HG03571 (cell line): ENCODE measurements around the gene TULP3.

ENCODE experiments used
- ATAC-seq: cut with Tn5 transposase; IDR thresholded peaks from one replicate; pipeline ENCODE4 v1.9.1; 2021; ENCODE audit not compliant: unreplicated experiment

Gene TULP3

DNA sequence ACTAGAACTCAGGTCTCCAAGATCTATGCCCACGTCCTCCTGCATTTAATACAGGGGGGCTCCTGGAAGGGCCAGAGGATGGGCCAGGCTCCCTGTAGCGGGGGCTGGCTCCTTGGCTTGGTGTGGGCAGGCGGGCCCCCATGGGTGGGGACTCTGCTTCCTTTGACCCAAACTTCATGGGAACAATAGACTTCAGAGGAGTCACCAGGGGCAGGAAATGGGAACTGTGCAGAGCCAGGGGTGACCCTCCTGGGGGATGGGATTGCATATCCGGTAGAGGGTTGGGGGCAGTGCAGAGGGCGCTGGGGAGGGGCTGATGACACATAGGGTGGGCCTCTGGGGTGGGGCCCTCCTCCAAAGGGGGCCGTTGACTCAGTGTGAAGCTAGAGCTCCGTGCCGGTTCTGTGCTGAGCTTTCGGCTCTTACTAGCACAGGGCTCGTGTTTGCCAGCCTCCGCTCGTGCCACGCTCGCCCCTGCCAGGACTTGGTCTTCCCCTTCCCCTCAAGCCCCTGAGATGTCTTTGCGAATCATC is 73.1 kb downstream of the TULP3 start:
- no peak for ATAC-seq

DNA sequence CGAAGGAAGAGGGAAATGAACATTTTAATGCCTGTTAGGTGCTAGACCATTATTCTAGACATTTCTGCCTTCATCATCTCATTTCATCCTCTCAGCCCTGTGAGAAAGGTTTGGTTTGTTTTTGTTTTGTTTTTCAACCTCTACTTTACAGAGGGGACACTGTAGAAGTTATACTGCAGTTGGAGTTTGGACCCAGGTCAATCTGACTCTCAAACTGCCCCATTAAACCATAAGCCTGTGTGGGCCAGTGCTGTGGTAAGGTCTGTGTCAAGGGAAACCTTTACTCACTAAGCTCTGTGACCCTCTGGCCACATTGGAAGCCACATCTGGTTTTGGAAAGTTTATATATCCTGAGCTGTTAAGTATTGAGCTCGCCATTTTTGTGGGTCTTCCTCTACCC is 77.0 kb downstream of the TULP3 start:
- no peak for ATAC-seq

DNA sequence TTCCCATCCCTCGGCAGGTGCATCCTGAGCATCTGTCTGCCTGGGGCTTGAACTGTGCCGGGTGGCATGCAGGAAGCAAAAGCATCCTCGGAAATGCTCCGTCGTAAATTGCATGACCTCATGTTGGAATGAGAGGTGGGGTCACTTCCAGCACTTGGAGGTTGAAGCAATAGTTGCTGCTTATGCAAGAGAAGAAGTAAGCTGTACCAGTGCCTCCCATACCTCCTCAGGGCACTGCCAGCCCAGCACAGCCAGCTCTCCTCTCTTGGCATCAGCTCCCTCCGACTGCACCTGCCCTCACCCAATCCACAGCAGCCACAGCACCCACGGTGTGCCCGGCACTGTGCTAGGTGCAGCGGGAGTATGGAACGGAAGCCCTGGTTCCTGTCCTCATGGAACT is 80.1 kb downstream of the TULP3 start:
- no peak for ATAC-seq

DNA sequence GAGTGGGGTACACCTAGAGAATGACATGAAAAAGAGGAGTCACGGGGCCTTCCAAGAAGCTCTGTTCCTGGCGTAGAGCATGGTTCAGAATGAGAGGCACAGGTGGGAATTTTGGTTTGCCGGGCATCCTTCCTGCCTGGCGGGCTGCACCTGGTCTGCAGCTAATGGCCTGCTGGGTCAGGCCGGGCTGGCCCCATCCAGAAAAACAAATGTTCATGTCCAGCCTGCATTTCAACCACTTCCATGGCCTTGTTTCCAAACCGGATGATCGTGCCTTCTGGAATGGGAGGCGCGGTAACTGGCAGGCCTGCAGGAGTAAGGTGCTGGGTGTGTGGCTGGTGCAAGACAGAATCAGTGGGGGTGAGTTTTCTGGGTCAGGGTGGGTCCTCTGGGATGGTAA is 82.9 kb downstream of the TULP3 start:
- ATAC-seq = no peak

DNA sequence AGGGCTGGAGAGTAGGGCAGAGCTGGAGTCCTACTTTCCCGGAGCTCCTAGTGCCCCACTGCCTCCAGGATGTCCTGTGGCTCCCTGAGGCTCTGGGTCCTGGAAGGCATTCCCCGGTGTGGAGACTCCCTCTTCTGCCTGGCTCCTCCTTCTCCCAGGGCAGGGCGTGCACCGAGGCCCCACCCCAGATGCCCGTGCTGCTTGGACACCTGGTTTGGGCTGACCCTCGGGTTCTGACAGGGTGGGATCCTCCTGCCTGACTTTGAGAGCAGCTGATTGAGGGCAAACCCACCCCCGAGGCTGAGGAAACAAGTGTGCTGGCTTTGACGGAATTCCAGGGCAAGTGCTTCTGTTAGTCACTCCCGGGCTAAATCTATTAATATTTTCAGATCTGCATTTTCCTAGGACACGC is 83.9 kb downstream of the TULP3 start:
- no peak for ATAC-seq

DNA sequence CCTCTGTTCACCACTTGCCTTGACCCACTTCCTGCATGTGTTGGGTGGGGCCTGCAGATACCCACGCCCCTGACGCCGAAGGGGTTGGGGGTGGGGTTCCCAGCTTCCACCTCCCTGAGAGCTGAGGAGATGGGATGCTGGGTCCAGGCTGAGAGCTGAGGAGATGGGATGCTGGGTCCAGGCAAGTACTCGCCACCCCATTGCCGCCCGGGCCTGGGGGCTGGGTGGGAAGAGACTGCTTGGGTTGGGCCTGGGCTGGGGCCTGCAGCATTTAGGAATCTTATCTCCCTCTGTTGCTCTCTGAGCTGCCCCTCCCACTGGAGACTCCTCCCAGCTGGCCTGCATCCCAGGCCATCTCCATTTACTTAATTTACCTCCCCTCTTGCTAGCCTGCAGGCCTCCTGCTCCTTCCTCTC is 85.9 kb downstream of the TULP3 start:
- no peak for ATAC-seq

DNA sequence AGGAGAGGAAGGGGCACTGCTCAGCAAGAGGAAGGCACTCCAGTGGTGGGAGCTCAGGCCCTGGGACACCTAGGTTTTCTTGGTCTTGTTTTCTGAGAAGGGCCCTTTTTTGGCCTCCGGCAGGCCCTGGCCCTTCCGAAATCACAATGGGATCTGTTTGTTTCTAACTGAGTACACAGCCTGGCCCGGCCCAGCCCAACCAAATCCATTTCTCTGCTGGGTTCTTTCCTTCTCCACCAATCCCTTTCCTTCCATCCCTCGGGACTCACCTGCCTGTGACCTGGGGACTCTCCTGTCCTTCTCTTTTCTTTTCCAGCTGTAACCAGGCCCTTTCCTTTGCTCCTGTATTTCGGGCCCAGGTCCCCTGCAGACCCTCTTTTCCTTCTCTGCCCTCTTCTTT is 87.1 kb downstream of the TULP3 start:
- no peak for ATAC-seq

DNA sequence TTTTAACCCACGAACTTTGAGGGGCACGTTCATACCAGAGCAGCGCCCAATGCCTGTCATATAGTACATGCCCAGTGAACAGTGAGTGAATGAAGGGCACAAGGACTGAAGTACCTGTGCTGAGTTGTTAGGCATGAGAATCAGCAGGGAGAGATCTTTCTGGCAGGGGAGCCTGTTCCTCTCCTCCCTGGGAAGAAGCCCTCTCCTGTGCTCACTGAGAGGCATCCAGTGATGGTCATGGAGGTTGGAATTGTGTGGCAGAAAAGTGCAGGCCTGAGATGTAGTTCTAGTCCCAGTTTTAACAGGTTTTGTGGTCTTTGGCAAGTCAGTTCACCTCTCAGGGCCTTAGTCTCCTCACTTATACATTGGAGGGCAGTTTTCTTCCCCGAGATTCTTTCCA is 89.1 kb downstream of the TULP3 start:
- no peak for ATAC-seq

DNA sequence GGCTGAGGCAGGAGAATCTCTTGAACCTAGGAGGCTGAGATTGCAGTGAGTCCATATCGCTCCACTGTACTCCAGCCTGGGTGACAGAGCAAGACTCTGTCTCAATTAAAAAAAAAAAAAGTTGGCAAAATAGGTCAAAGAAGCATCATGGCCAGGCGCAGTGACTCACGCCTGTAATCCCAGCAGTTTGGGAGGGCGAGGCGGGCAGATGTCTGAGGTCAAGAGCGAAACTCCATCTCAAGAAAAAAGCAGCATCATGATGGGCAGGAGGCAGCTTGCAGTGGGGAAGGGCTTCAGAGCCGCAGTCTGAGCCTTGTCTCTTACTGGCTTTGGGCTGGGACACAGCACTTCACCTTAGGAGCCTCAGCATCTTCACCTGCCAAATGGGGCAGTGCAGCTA is 89.9 kb downstream of the TULP3 start:
- no peak for ATAC-seq

DNA sequence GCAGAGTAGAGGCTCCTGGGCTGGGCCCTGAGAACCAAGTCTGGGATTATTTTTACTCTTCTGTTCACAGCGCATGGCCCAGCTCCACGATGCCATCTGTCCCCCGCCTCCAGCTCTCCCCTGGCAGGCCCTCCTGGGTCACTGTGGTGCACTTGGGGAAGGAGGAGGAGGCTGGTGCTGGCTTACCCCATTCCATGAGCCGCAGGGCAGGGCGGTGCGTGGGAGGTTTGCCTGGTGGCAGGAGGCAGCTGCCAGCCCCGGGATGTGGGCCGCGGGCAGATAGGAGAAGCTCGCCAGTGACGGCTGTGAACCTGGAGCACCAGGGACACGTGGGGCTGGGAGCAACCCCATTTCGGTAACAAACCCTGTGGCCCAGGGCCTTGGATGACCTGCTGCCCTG is 91.7 kb downstream of the TULP3 start:
- no peak for ATAC-seq

DNA sequence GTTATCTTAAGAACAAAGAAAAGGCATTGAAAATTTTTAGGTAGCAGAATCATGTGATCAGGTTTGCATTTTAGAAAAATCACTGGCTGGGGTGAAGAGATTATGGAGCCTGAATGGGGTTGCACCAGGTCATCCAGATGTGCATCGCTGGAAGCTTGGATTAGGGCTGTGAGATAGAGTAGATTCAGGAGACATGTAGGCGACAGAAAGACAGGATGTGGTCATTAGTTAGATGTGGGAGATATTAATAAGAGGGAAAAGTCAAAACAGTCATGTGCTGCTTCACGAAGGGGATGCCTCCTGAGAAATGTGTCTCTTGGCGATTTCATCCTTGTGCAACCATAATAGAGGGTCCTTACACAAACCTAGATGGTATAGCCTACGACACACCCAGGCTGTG is 93.6 kb downstream of the TULP3 start:
- no peak for ATAC-seq

DNA sequence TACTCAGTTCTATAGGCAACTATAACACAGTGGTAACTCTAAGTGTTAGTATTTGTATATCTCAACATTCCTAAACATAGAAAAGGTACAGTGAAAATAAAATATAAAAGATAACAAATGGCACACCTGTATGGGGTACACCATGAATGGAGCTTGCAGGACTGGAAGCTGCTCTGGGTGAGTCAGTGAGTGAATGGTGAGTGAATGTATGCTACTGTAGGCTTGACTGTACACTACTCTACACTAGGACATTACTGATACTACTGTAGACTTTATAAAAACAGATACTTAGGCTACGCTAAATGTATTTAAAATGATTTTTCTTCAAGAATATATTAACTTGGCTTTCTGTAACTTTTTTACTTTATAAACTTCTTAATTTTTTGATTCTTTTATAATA is 94.0 kb downstream of the TULP3 start:
- ATAC-seq = no peak

DNA sequence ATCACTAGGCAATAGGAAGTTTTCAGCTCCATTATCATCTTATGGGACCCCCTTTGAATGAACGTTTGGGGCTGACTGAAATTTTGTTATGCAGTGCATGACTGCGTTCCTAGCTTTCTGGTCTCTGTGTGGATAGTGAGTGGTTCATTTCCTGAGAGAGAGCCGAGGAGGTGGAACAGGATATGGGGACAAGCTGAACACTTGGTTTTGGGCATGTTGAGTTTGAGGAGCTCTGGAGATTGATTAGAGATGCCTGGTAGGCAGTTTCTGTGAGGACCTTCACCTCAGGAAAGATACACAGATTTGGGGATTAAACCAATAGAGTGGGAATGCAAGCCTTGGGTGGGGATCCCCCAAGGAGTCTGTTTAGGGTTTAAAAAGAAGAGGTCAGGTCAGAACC is 96.2 kb downstream of the TULP3 start:
- no peak for ATAC-seq

DNA sequence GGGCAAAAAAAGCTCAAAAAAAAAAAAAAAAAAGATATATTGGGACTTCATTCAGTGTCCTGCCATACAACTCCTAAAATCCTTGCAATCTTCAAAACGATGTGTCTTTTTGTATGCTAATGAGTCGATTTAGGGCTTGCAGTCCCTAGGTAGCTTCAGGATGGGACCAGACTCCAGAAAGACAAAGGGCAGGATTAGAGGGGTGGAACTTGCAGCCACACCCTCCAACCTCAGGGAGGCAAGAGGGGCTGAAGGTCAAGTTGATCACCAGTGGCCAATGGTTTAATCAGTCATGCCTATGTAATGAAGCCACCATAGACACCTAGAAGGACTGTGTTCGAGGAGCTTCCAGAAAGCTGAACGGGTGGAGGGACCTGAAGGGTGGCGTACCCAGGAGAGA is 97.8 kb downstream of the TULP3 start:
- ATAC-seq = no peak
